WTC11 (cell line): Measurements from ENCODE around the gene MAP6D1. TPM values are rescaled to one million over a fixed set of nuclear protein-coding genes. Genes with fewer than 3 reads are reported as not detected.

ENCODE experiments used
- ATAC-seq: fragments of 200-7000 bp; cut with Tn5 transposase; 2 replicates; pipeline ENCODE4 v1.10.0; 2021; ENCODE audit warnings: mild to moderate bottlenecking, moderate library complexity
- CTCF ChIA-PET: fragments of 300-600 bp; sonication (Branson Sonifier 250); formaldehyde crosslinking; loops from one replicate; lab custom pipeline; 2021; ENCODE audit warnings: antibody characterized with exemption; lab: Charles Lee
- POLR2A ChIA-PET: fragments of 350-600 bp; sonication (Branson Sonifier 250); formaldehyde crosslinking; loops from one replicate; lab custom pipeline; 2021; ENCODE audit warnings: antibody characterized with exemption; lab: Charles Lee
- DNase-seq: peaks from one replicate; pipeline ENCODE4 v3.0.0; 2021; ENCODE audit warnings: low spot score
- H3K27ac Mint-ChIP-seq: 2 replicates; pipeline ENCODE4 v1.8.0; 2021; ENCODE audit warnings: mixed read lengths
- H3K27me3 Mint-ChIP-seq: 2 replicates; pipeline ENCODE4 v1.8.0; 2021; ENCODE audit warnings: low read depth, mild to moderate bottlenecking, moderate library complexity, mixed read lengths
- H3K36me3 Mint-ChIP-seq: 2 replicates; pipeline ENCODE4 v1.8.0; 2021; ENCODE audit warnings: mixed read lengths
- H3K4me1 Mint-ChIP-seq: 2 replicates; pipeline ENCODE4 v1.8.0; 2022; ENCODE audit warnings: mixed read lengths
- H3K4me3 Mint-ChIP-seq: 2 replicates; pipeline ENCODE4 v1.8.0; 2021; ENCODE audit warnings: mild to moderate bottlenecking, moderate library complexity, mixed read lengths
- H3K9me3 Mint-ChIP-seq: 2 replicates; pipeline ENCODE4 v1.8.0; 2021; ENCODE audit warnings: mixed read lengths
- ATF1 ChIP-seq: sonication (generic); formaldehyde crosslinking; IDR thresholded peaks from 2 replicates; pipeline ENCODE4 v1.8.1; 2023; ENCODE audit warnings: mild to moderate bottlenecking, moderate library complexity, missing genetic modification reagents
- CREB1 ChIP-seq: sonication (generic); formaldehyde crosslinking; IDR thresholded peaks from 2 replicates; pipeline ENCODE4 v1.8.0; 2023; ENCODE audit warnings: mild to moderate bottlenecking, missing genetic modification reagents
- CREM ChIP-seq: sonication (generic); formaldehyde crosslinking; IDR thresholded peaks from 2 replicates; pipeline ENCODE4 v1.8.1; 2022; ENCODE audit warnings: mild to moderate bottlenecking, missing genetic modification reagents, moderate library complexity
- ESRRA ChIP-seq: sonication (generic); formaldehyde crosslinking; IDR thresholded peaks from 2 replicates; pipeline ENCODE4 v1.8.1; 2022; ENCODE audit warnings: mild to moderate bottlenecking, missing genetic modification reagents, borderline replicate concordance
- JUN ChIP-seq: sonication (generic); formaldehyde crosslinking; IDR thresholded peaks from 2 replicates; pipeline ENCODE4 v1.8.0; 2023; ENCODE audit warnings: mild to moderate bottlenecking, missing genetic modification reagents
- NFE2L1 ChIP-seq: sonication (generic); formaldehyde crosslinking; IDR thresholded peaks from 2 replicates; pipeline ENCODE4 v1.8.1; 2023; ENCODE audit warnings: missing genetic modification reagents
- TP53 ChIP-seq: sonication (generic); formaldehyde crosslinking; IDR thresholded peaks from 2 replicates; pipeline ENCODE4 v1.8.1; 2023; ENCODE audit warnings: mild to moderate bottlenecking, missing genetic modification reagents
- ZNF121 ChIP-seq: sonication (generic); formaldehyde crosslinking; IDR thresholded peaks from 2 replicates; pipeline ENCODE4 v1.8.0; 2023; ENCODE audit warnings: missing genetic modification reagents
- ZNF219 ChIP-seq: sonication (generic); formaldehyde crosslinking; IDR thresholded peaks from 2 replicates; pipeline ENCODE4 v1.8.0; 2023; ENCODE audit warnings: missing genetic modification reagents, mild to moderate bottlenecking, borderline replicate concordance
- total RNA-seq: library from RNA; stranded (reverse); gene quantifications from 3 replicates; pipeline ENCODE4 v1.2.3, GENCODE V29; 2021
- TF ChIP-seq, protein P1 (sequence below): sonication (generic); formaldehyde crosslinking; IDR thresholded peaks from 2 replicates; pipeline ENCODE4 v1.8.1; 2023; ENCODE audit warnings: mild to moderate bottlenecking, missing genetic modification reagents, borderline replicate concordance
- TF ChIP-seq, protein P2 (sequence below): sonication (generic); formaldehyde crosslinking; IDR thresholded peaks from 2 replicates; pipeline ENCODE4 v1.8.1; 2022; ENCODE audit warnings: mild to moderate bottlenecking, missing genetic modification reagents, moderate library complexity, borderline replicate concordance
- TF ChIP-seq, protein P3 (sequence below): sonication (generic); formaldehyde crosslinking; IDR thresholded peaks from 2 replicates; pipeline ENCODE4 v1.8.1; 2023; ENCODE audit warnings: mild to moderate bottlenecking, moderate library complexity, missing genetic modification reagents
- TF ChIP-seq, protein P4 (sequence below): sonication (generic); formaldehyde crosslinking; IDR thresholded peaks from 2 replicates; pipeline ENCODE4 v1.8.1; 2023; ENCODE audit warnings: mild to moderate bottlenecking, missing genetic modification reagents, moderate library complexity
- TF ChIP-seq, protein P5 (sequence below): sonication (generic); formaldehyde crosslinking; IDR thresholded peaks from 2 replicates; pipeline ENCODE4 v1.8.1; 2022; ENCODE audit warnings: low read depth, missing genetic modification reagents, borderline replicate concordance
- TF ChIP-seq, protein P6 (sequence below): fragments of 250-450 bp; sonication (Bioruptor Pico); IDR thresholded peaks from 2 replicates; pipeline ENCODE4 v2.1.2; 2022; ENCODE audit warnings: mild to moderate bottlenecking, moderate library complexity
- TF ChIP-seq, protein P7 (sequence below): sonication (generic); formaldehyde crosslinking; IDR thresholded peaks from 2 replicates; pipeline ENCODE4 v1.8.0; 2023; ENCODE audit warnings: missing genetic modification reagents, mild to moderate bottlenecking, borderline replicate concordance

MAP6D1 gene
- total RNA-seq, 1 experiment from 2014 or later = 6.3 TPM

DNA sequence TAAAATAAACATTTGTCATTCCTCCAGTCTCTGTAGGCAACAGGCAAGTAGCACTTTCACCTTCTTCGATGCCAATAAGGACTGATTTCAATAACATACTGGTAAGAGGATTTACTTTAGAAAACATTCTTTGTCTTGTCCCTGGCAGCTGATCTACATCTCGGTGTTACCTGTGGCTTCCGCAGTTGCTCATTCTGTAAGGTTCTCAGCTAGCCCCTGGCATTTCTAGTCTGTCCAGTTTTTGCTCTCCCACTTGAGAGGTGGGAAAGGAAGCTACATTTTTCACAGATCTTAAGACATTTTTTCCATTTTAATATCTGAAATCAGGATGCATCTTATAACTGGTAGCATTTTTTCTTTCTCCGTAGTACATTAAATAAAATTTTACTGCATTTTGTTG lies 19.7 kb upstream of the MAP6D1 start:
- Mint-ChIP-seq H3K36me3 (peaks cover 59% of the 10 kb centered on the region), H3K9me3 (no peaks in the 10 kb centered on the region)
- CTCF ChIA-PET = no interaction called here

More for the DNA sequence above, 19.7 kb upstream of the MAP6D1 start:
- TF ChIP-seq ZNF121 (no peak), CREM (CRISPR knock-in tag) (no peak), JUN (CRISPR knock-in tag) (no peak), ATF1 (CRISPR knock-in tag) (no peak), ZNF219 (no peak), CREB1 (CRISPR knock-in tag) (no peak), NFE2L1 (no peak), TP53 (CRISPR knock-in tag) (no peak), ESRRA (CRISPR knock-in tag) (no peak)
- TF ChIP-seq, protein P1, sequence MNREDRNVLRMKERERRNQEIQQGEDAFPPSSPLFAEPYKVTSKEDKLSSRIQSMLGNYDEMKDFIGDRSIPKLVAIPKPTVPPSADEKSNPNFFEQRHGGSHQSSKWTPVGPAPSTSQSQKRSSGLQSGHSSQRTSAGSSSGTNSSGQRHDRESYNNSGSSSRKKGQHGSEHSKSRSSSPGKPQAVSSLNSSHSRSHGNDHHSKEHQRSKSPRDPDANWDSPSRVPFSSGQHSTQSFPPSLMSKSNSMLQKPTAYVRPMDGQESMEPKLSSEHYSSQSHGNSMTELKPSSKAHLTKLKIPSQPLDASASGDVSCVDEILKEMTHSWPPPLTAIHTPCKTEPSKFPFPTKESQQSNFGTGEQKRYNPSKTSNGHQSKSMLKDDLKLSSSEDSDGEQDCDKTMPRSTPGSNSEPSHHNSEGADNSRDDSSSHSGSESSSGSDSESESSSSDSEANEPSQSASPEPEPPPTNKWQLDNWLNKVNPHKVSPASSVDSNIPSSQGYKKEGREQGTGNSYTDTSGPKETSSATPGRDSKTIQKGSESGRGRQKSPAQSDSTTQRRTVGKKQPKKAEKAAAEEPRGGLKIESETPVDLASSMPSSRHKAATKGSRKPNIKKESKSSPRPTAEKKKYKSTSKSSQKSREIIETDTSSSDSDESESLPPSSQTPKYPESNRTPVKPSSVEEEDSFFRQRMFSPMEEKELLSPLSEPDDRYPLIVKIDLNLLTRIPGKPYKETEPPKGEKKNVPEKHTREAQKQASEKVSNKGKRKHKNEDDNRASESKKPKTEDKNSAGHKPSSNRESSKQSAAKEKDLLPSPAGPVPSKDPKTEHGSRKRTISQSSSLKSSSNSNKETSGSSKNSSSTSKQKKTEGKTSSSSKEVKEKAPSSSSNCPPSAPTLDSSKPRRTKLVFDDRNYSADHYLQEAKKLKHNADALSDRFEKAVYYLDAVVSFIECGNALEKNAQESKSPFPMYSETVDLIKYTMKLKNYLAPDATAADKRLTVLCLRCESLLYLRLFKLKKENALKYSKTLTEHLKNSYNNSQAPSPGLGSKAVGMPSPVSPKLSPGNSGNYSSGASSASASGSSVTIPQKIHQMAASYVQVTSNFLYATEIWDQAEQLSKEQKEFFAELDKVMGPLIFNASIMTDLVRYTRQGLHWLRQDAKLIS (CRISPR knock-in tag) = no peak
- TF ChIP-seq, protein P2, sequence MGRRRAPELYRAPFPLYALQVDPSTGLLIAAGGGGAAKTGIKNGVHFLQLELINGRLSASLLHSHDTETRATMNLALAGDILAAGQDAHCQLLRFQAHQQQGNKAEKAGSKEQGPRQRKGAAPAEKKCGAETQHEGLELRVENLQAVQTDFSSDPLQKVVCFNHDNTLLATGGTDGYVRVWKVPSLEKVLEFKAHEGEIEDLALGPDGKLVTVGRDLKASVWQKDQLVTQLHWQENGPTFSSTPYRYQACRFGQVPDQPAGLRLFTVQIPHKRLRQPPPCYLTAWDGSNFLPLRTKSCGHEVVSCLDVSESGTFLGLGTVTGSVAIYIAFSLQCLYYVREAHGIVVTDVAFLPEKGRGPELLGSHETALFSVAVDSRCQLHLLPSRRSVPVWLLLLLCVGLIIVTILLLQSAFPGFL = no peak
- TF ChIP-seq, protein P3, sequence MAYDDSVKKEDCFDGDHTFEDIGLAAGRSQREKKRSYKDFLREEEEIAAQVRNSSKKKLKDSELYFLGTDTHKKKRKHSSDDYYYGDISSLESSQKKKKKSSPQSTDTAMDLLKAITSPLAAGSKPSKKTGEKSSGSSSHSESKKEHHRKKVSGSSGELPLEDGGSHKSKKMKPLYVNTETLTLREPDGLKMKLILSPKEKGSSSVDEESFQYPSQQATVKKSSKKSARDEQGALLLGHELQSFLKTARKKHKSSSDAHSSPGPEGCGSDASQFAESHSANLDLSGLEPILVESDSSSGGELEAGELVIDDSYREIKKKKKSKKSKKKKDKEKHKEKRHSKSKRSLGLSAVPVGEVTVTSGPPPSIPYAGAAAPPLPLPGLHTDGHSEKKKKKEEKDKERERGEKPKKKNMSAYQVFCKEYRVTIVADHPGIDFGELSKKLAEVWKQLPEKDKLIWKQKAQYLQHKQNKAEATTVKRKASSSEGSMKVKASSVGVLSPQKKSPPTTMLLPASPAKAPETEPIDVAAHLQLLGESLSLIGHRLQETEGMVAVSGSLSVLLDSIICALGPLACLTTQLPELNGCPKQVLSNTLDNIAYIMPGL (CRISPR knock-in tag) = no peak
- TF ChIP-seq, protein P4, sequence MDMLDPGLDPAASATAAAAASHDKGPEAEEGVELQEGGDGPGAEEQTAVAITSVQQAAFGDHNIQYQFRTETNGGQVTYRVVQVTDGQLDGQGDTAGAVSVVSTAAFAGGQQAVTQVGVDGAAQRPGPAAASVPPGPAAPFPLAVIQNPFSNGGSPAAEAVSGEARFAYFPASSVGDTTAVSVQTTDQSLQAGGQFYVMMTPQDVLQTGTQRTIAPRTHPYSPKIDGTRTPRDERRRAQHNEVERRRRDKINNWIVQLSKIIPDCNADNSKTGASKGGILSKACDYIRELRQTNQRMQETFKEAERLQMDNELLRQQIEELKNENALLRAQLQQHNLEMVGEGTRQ (CRISPR knock-in tag) = no peak
- TF ChIP-seq, protein P5, sequence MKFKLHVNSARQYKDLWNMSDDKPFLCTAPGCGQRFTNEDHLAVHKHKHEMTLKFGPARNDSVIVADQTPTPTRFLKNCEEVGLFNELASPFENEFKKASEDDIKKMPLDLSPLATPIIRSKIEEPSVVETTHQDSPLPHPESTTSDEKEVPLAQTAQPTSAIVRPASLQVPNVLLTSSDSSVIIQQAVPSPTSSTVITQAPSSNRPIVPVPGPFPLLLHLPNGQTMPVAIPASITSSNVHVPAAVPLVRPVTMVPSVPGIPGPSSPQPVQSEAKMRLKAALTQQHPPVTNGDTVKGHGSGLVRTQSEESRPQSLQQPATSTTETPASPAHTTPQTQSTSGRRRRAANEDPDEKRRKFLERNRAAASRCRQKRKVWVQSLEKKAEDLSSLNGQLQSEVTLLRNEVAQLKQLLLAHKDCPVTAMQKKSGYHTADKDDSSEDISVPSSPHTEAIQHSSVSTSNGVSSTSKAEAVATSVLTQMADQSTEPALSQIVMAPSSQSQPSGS (CRISPR knock-in tag) = no peak
- TF ChIP-seq, protein P6, sequence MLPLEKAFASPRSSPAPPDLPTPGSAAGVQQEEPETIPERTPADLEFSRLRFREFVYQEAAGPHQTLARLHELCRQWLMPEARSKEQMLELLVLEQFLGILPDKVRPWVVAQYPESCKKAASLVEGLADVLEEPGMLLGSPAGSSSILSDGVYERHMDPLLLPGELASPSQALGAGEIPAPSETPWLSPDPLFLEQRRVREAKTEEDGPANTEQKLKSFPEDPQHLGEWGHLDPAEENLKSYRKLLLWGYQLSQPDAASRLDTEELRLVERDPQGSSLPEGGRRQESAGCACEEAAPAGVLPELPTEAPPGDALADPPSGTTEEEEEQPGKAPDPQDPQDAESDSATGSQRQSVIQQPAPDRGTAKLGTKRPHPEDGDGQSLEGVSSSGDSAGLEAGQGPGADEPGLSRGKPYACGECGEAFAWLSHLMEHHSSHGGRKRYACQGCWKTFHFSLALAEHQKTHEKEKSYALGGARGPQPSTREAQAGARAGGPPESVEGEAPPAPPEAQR (CRISPR knock-in tag) = no peak
- TF ChIP-seq, protein P7, sequence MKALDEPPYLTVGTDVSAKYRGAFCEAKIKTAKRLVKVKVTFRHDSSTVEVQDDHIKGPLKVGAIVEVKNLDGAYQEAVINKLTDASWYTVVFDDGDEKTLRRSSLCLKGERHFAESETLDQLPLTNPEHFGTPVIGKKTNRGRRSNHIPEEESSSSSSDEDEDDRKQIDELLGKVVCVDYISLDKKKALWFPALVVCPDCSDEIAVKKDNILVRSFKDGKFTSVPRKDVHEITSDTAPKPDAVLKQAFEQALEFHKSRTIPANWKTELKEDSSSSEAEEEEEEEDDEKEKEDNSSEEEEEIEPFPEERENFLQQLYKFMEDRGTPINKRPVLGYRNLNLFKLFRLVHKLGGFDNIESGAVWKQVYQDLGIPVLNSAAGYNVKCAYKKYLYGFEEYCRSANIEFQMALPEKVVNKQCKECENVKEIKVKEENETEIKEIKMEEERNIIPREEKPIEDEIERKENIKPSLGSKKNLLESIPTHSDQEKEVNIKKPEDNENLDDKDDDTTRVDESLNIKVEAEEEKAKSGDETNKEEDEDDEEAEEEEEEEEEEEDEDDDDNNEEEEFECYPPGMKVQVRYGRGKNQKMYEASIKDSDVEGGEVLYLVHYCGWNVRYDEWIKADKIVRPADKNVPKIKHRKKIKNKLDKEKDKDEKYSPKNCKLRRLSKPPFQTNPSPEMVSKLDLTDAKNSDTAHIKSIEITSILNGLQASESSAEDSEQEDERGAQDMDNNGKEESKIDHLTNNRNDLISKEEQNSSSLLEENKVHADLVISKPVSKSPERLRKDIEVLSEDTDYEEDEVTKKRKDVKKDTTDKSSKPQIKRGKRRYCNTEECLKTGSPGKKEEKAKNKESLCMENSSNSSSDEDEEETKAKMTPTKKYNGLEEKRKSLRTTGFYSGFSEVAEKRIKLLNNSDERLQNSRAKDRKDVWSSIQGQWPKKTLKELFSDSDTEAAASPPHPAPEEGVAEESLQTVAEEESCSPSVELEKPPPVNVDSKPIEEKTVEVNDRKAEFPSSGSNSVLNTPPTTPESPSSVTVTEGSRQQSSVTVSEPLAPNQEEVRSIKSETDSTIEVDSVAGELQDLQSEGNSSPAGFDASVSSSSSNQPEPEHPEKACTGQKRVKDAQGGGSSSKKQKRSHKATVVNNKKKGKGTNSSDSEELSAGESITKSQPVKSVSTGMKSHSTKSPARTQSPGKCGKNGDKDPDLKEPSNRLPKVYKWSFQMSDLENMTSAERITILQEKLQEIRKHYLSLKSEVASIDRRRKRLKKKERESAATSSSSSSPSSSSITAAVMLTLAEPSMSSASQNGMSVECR (CRISPR knock-in tag) = no peak
- no peak overlapping the region for H3K4me3 Mint-ChIP-seq
- no peaks in the 10 kb centered on the region for H3K4me1 Mint-ChIP-seq
- ATAC-seq = no peak
- POLR2A ChIA-PET = no interaction called here
- DNase-seq = no peak
- H3K27me3 Mint-ChIP-seq = no peaks in the 10 kb centered on the region
- no peak overlapping the region for H3K27ac Mint-ChIP-seq
